EL (cell line): ENCODE results near the gene ZNF106.

ENCODE experiments used
- DNase-seq: peaks from one replicate; pipeline ENCODE4 v3.0.0-alpha.2; 2016

The ZNF106 gene

DNA sequence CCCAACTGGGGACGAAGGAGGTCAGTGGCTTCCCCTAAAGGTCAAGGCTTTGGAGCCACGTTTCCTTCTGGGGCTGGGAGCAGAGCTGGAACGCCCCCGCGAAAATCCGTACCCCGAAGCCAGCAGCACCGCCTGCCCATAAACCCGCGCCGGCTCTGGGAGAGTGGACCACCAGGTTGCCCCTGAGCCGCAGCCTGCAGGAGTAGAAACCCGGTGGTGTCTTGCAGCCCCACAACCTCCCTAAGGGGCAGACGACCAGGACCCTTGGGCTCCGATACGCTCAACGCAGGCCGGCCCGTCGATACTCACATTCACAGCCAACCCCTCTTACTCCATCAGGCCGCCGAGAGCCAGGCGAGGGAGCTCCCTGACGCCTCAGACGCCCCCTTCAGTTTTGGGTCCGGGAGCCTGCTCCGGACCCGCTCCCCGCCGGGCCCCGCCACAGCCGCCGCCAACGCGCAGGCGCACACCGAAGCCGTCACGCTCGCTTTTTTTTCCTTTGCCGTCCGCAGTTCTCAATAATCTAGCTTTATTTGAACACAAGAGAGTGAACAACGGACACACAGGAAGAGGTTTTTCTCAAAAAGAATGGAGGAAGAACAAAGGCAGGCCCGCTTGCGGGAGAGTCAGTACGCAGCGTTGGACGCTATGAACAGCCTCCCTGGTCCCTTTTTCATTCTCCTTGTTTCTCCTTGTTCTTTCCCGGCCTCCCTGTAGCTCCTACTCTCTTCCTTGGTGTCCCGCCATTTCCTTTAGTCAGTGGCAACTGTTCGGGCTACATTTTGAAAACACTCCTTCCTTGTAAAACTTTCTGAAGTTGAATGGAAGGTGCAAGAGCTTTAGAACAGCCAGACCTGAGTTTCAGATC is at the start of gene ZNF106:
Gene ZNF106, minus strand, starts transcription at position 471 of the 868 bp plus-strand sequence. CDS start 18,852 bp downstream, outside the sequence.
- DNase-seq = peak; percentile 91

DNA sequence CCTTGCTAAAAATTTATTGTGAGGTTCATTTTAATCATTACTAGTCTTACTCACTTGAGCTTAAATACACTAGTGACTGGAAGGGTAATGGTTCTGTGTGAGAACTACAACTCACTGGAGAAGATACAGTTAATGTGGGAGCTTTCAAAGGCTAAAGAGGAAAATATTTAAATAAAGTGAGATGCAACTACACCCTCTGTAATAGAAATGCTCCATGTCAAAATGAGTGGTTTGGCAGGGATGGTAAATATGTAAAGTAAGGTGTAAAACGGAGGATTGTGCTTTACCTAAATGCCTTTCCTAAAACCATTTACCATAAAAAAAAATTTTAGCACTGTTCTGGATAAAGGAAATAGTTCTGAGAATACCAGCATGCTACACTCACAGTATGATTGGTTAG is 42.3 kb upstream of the ZNF106 start:
- DNase-seq = no peak

DNA sequence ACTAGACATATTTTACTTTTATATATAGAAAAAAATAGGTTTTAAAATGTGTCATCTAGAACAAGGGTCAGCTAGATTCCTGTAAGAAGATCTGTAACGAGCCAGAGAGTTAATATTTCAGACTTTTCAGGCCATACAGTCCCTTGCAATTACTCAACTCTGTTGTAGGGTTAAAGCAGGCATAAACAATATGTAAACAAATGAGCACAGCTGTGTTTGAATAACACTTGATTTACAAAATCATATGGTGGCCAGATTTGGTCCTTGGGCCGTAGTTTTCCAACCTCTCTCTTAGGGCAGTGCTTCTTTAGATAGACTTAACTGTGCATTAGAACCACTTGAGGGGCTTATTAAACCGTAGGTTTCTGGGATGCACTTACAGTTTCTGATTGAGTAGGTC is 38.0 kb upstream of the ZNF106 start:
- DNase-seq = no peak

DNA sequence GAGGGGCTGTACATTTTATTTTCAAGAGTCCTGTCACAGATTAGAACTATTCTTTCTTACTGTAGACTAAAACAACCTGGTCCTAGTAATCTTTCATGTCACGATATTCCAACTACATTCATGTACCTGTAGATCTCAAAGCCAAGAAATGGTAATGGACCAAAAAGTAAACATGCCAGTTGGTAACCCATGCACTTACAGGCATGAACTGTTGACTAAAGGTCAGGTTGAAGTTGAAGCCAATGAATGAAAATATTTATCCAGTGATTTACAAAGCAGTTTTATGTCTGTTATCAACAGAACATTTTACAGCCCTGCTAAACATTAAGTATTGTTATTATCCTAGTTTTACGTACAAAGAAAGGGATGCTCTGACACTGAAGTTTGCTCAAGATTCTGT is 32.4 kb upstream of the ZNF106 start:
- DNase-seq = no peak

DNA sequence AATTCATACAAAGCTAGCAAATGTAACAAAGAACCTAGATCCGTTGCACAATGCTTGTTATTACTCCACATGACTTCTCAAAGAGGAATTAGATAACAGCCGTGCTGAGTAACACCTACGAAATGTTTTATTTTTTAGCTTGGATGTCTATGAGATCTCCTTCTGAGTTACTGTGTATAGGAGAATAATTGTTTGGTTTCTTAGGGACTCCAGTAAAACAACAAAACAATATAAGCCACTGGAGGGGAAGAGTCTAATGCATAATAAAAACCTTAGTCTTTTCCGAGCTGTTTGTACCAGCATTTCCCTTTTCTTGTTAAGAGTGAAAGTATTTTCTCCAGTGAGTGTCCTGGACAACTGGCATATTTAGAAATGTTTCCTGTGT is 20.1 kb upstream of the ZNF106 start:
- peak; percentile 59 for DNase-seq

DNA sequence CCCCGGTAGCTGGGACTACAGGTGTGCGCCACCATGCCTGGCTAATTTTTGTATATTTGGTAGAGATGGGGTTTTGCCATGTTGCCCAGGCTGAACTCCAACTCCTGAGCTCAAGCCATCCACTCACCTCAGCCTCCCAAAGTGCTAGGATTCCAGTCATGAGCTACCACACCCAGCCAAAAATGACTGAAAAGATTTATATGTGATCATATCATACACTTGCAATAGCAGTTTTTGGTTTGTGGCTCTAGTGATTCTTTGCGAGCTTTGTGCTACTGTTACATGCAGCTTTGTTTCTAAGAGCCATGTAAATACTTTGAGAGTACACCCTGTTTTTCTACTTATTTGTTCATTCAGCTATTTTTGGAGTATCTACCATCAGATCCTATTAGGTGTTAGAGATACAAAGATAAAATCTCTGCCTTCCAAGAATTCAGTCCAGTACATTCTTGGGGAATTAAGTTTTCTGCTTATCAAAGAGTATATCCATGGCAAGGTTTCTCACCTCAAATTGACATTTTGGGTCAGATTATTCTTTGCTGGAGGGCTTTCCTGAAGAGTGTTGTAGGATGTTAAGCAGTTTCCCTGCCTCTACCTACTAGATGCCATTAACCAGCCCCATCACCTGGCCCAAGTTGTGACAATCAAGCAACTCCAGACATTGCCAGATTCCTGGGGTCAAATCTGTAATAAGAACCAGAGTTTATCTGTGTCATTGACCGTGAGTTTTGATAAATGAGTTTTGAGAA is 19.5 kb upstream of the ZNF106 start:
- peak; percentile 4 for DNase-seq

DNA sequence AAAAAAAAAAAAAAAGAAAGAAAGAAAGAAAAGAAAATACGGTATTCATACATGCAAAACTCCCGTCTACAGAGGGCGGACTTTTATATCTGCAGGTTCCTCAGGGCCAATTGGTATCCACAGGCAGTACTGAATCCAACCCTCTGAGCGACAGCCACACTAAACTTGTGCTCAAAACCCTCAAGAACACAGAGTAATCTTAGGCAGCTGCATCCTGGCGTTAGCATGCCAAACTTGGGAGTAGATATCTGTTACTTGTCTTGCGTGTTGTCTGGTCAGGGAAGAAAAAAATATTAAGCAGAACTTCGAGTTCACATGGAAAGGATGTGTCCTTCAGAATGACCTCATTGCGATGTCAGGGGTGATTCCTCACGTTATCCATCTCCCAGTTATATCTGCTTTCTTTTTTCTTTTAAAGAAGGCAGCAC is 17.3 kb upstream of the ZNF106 start:
- DNase-seq = peak; percentile 11

DNA sequence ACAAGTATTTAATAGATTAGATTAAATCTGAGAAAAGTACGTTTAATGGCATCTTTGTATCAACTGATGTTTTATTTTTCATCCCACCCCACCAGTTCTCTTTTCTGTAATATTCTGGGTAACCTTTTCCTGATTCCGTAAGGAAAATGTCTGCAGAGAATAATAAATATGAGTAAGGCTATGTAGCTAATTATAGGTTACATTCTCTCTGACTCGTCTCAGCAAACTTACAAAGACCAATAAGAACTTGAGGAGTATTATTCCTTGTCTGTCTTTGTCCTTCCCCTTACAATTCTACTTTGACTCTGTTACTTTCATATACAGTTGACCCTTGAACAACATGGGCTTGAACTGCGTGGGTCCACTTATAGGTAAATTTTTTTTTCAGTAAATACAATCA is 16.6 kb upstream of the ZNF106 start:
- DNase-seq = no peak

DNA sequence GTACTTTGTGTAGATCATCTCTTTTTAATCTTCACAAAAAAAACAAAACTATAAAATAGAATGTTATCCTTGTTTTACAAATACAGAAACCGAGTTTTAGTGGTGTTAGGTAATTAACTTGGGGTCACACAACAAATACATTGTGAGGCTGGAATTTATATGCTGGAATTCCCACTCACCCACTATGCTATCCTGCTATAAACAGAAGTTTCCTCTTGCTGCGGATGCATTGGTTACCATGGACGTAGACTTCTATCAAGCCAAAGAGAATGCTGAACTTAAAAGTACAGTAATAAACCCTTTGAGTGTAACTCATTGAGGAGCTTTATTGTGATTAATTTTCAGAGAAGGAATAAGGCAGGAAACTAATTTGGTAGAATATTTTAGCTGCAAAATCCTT is 13.7 kb upstream of the ZNF106 start:
- no peak for DNase-seq

DNA sequence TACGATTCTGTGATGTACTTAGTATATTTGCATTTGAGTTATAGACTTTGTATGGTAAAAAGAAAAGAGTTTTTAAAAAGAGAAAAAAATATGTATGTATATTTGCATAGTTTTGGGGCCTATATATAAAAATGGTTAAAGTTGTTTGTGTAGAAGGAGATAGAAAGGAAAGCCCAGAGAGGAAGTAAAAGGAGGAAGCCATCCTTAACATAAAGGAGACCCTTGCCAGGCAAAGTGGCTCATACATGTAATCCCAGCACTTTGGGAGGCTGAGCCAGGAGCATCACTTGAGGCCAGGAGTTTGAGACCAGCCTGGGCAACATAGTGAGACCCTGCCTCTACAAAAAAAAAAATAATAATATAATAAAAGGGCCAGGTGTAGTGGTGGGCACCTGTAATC is 12.9 kb upstream of the ZNF106 start:
- no peak for DNase-seq

DNA sequence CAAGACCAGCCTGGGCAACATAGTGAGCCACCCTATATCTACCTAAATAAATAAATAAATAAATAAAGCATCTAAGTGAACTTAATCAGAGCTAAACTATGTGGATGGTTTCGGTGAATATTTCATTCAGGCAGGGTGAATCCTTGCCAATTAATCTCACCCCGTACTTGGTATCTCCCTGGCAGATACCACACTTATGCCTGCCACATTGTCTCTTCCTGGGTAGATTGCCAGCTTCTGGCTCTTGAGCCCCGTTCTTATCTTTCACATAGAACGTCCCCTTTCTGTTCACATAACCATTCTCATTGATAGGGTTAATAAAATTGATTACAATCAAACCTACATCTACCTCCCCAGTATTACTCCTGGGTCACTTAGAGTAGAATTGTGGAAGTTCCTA is 11.5 kb upstream of the ZNF106 start:
- no peak for DNase-seq

DNA sequence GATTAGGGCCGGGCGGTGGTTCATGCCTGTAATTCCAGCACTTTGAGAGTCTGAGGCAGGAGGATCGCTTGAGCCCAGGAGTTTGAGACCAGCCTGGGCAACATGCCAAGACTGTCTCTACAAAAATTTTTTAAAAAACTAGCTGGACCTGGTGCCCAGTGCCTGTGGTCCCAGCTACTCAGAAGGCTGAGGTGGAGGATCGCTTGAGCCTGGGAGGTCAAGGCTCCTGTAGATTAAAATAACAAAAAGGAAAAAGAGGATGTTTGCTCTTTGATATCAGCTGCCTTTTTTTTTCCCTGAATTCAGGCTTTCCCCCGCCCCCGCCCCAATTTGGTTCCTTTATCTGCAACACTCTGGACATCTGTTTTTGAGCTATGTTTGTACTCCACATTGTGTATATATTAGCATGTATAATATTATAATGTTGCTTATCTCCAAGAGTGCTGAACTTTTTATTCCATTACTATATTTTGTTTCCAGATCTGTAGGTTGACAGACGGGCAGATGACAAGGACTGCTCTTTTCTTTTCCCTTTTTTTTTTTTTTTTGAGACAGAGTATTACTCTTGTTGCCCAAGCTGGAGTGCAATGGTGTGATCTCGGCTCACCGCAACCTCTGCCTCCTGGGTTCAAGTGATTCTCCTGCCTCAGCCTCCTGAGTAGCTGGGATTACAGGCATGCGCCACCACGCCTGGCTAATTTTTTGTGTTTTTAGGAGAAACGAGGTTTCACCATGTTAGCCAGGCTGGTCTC is 9.1 kb upstream of the ZNF106 start:
- peak; percentile 28 for DNase-seq

DNA sequence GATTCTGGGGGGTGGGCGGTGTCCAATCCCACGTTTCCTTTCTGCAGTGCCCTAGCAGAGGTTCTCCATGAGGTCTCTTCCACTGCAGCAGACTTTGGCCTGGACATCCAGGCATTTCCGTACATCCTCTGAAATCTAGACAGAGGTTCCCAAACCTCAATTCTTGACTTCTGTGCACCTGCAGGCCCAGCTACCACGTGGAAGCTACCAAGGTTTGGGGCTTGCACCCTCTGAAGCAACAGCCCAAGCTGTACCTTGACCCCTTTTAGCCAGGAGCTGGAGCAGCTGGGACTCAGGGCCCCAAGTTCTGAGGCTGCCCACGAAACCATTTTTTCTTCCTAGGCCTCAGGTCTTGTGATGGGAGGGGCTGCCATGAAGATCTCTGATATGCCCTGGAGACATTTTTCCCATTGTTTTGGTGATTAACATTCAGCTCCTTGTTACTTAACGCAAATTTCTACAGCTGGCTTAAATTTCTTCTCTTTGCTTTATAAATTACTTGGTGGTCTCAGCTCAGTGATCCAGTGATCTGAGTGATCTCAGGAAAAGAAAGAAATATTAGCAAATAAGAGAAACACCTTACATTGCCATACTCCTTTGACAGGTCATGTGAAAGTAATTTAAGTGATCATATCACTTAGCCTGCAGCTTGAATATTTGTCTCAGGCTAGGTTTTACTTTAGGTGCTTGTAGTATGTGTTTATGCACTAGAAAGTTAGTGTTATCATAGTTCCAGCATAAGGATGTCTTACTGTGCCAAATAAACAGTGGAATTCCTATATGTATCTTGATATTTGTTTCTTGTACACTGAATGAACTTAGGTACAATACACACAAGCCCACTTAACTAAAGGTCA is 7.5 kb upstream of the ZNF106 start:
- no peak for DNase-seq

DNA sequence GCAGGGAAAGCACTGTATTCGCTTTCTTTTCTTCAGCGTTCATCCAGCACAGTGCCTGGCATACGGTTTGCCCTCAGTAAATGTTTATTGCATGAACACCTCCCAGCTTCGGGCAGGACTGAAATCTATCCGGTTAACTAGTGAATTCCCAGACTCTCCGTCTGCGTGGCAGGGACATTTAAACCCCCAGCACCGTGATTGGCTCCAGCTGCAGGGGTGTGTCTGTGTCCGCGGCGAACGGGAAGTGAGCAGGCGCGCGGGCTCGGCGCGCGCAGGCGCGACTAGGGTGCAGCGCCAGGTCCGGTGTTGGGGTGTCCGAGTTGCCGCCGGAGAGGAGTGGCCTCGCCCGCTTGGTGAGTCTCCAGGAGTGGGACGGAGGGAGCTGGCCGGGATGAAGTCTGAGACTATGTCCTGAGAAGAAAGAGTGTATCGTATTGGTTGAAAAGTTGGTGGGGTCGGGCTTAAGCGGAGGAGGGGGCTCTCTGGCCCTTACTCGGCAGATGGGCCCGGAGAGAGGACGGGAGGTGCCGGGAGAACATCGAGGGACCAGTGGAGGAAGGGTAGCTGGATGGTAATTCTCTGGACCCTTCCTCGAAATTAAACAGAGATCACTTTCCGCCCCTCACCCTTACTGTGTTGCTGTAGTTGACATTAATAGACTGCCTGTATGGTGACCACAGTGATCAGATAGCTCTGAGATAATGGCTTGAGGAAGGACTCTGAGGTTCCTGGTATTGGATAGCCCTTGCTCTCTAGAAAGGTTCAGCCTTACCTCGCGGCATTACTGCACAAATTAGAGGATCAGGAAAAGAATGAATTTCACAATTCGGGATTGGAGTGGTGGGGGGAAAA is 4.6 kb upstream of the ZNF106 start, which contains the start of gene SNAP23:
Gene SNAP23, plus strand, starts transcription at position 274 of the 852 bp plus-strand sequence. CDS start 16,213 bp downstream, outside the sequence.
- DNase-seq = peak; percentile 95

DNA sequence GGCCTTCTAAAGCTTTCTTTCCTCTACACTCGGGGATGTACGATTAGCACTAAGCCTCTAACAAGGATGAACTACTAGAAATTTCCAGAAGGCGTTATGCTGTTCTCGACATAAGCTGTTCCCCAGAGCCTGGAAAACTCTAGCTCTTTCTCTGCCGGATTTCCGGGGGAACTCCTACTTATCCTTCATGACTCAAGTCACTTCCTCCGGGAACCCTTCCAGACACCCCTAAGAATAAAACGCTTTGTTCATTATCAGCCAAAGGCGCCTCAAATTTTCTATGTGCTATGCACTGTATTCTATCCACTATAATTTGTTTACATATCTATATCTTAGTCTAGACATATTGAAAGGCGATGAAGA is 4.0 kb upstream of the ZNF106 start:
- DNase-seq = peak; percentile 76

DNA sequence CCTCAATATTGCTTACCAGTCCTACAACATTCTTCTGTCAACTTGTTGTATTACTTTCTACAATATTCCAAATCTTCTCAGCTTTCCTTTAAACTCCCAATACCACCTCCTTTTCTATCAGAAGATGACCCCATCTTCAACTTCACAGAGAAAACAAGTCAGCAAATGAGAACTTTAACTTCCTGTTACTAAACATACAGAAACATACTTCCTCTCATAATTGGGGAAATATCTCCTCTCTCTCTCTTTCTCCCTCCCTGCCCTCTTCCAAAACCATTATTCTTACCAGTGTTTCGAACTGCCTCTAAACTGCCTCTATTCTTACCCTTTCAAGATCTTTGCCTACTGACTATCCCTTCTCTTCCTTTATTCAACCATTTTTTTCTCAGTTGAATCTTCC is 2.7 kb upstream of the ZNF106 start:
- no peak for DNase-seq

DNA sequence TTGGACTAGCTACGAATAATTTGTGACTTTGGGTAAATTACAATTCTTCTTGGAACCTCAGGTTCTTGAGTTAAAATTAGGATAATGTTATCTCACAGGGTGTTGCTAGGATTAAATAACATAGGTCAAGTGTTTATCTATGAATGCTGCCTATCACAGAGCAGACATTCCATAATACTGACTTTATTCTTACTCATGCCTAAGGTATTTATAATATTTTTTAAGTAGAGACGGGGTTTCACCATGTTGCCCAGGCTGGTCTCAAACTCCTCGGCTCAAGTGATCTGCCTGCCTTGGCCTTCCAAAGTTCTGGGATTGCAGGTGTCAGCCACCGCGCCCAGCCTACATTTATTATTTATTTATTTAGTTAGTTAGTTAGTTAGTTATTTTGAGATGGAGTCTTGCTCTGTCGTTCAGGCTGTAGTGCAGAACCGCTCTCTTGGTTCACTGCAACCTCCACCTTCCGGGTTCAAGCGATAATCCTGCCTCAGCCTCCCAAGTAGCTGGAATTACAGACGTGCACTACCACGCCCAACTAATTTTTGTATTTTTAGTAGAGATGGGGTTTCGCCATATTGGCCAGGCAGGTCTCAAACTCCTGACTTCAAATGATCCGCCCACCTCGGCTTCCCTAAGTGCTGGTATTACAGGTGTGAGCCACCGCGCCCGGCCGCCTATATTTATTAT is 741 bp upstream of the ZNF106 start:
- DNase-seq = peak; percentile 77

DNA sequence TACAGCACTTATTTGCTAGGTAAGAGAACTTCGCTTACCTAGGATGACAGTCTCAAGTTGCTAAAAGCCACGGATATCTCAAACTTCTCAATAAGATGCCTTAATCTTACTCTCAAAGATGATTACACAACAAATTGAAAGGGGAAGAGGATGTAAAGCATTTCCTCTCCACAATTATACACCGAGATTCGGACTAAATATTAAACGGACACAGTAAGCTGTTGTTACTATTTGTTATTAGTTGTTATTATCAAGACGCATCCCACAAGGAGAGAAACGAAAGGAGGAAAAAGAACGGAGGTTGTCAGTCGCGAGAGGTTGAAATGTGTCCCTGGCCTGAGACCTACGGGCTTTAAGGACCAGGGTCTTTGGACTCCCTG is 660 bp downstream of the ZNF106 start:
- no peak for DNase-seq

DNA sequence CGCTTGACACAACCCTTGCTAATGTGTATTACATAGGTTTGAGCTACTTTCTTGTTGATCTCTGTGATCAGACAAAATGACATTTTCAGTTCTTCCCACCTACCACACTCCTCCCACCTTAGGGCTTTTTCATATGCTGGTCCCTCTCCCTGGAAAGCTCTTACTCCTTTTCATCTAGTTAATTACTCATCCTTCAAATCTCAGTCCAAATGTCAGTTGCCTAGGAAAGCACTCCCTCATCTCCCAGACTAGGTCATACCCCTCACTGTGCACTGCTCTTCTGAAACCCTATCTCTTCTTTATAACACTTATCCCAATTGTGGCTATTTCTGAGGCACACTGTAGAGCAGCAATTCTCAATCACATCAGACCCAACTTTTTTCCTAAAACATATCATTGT is 7.3 kb downstream of the ZNF106 start:
- DNase-seq = no peak

DNA sequence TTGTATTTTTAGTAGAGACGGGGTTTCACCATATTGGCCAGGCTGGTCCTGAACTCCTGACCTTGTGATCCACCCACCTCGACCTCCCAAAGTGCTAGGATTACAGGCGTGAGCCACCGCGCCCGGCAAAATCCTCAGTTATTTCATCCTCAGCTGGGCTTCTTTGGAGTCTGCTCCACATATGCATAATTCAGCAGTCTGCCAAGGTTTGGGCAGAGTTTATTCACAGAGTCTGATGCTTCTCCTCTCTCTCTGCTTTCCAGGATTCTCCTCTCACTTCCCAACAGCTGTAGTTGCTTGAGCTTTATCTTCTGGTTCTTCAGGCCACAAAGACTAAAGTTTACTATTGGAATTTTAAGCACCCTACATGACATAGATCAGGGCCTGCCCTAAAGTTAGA is 8.2 kb downstream of the ZNF106 start:
- no peak for DNase-seq

DNA sequence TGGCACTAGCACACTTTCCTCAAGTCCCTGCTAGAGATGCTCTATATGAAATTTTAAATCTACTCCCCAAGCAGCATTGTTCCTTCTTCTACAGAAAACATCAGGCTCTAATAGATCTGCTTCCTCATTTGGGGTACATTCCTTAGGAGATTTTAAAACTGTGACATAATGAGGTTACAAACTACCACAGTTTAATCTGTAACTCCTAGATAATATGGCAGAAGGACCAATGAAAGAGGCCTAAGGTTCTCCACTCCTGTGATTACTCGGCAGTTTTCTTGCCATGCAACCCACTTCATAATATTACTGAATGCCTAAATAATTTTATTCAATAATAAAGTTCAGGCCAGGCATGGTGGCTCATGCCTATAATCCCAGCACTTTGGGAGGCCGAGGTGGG is 16.1 kb downstream of the ZNF106 start:
- DNase-seq = no peak
